Endodermal cell (in vitro differentiated cells): Measurements from ENCODE around the gene ZDHHC5. TPM values are rescaled to one million over a fixed set of nuclear protein-coding genes. Genes with fewer than 3 reads are reported as not detected.
A peak's percentile ranks its signal among the peaks of the same experiment; 100 is the strongest.

Experiments used
- DNase-seq: peaks from one replicate; pipeline ENCODE4 v3.0.0-alpha.2; 2017
- H3K27ac ChIP-seq: 2 replicates; pipeline ENCODE4 v1.5.1; 2013; ENCODE audit warnings: mild to moderate bottlenecking, low read depth, low read length, moderate library complexity
- H3K27me3 ChIP-seq: 2 replicates; pipeline ENCODE4 v1.6.1; 2013; ENCODE audit warnings: mild to moderate bottlenecking, low read length, moderate library complexity; ENCODE audit not compliant: insufficient read depth, control insufficient read depth, poor library complexity, severe bottlenecking
- H3K36me3 ChIP-seq: 2 replicates; pipeline ENCODE4 v1.7.0; 2013; ENCODE audit warnings: mild to moderate bottlenecking, low read length, moderate library complexity; ENCODE audit not compliant: control insufficient read depth, insufficient read depth
- H3K4me1 ChIP-seq: one replicate; pipeline ENCODE4 v1.7.0; 2013; ENCODE audit warnings: low read length; ENCODE audit not compliant: control insufficient read depth, insufficient read depth
- H3K4me3 ChIP-seq: 2 replicates; pipeline ENCODE4 v1.5.1; 2013; ENCODE audit warnings: mild to moderate bottlenecking, low read length, moderate library complexity
- H3K9ac ChIP-seq: 2 replicates; pipeline ENCODE4 v1.6.1; 2013; ENCODE audit warnings: mild to moderate bottlenecking, low read length, moderate library complexity; ENCODE audit not compliant: poor library complexity, severe bottlenecking; ENCODE audit errors: extremely low read depth
- H3K9me3 ChIP-seq: 2 replicates; pipeline ENCODE4 v1.6.1; 2013; ENCODE audit warnings: mild to moderate bottlenecking, low read length, moderate library complexity; ENCODE audit not compliant: control insufficient read depth
- H3K27ac Mint-ChIP-seq: 2 replicates; pipeline ENCODE4 v1.8.0; 2020; ENCODE audit warnings: mixed read lengths
- H3K27me3 Mint-ChIP-seq: 2 replicates; pipeline ENCODE4 v1.8.0; 2021; ENCODE audit warnings: mild to moderate bottlenecking, mixed read lengths; ENCODE audit not compliant: insufficient read depth
- H3K36me3 Mint-ChIP-seq: 2 replicates; pipeline ENCODE4 v1.8.0; 2020; ENCODE audit warnings: low read depth, mixed read lengths
- H3K4me1 Mint-ChIP-seq: 2 replicates; pipeline ENCODE4 v1.8.0; 2020; ENCODE audit warnings: mixed read lengths
- H3K4me3 Mint-ChIP-seq: 2 replicates; pipeline ENCODE4 v1.8.0; 2020; ENCODE audit warnings: mild to moderate bottlenecking, moderate library complexity, mixed read lengths
- H3K9me3 Mint-ChIP-seq: 2 replicates; pipeline ENCODE4 v1.8.0; 2020; ENCODE audit warnings: mild to moderate bottlenecking, mixed read lengths
- WGBS, 2 experiments: methylation state at CpG; one replicate each; pipeline versions ENCODE4 v1.1.5 to v1.1.7; 2013; ENCODE audit warnings: missing lambda C conversion rate in 2 of 2, mixed read lengths in 1 of 2; ENCODE audit not compliant: insufficient coverage in 1 of 2, insufficient read length in 1 of 2; 5-methylcytosine and 5-hydroxymethylcytosine counted together
- total RNA-seq, 2 donors: library from RNA; stranded (reverse); fragmentation: NEBNext Ultra II Directional in 1 of 2; extraction: Animal tissue kit (Norgen Biotek cat#: 25700) in 1 of 2; gene quantifications; 2 replicates in 1 of 2; 3 replicates in 1 of 2; pipeline ENCODE4 v1.2.1, GENCODE V29; 2021
- TF ChIP-seq, protein P1 (sequence below): fragments of 200-600 bp; sonication (generic); conservative IDR thresholded peaks from 2 replicates; pipeline ENCODE4 v1.5.0; 2021; ENCODE audit warnings: antibody characterized with exemption, mild to moderate bottlenecking

Gene ZDHHC5
- total RNA-seq, 2 donors from 2014 or later: 70.7 to 77.1 TPM

DNA sequence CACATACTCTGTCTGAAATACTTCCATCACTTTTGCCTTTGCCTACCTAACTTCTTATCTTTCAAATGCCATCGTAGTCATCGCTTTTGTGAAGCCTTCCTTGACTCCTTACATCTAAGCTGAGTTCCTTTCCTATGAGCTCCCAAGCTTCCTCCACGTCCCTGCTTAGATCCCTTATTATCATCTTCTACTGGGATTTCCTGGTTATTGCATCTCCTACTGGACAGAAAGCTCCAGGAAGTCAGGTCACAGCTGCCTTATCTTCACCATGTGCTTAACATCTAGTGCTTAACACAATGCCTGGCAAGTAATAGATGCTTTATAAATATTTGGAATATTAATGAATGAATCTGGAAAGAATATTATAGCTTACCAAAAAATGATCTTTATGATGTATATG lies 24.1 kb upstream of the ZDHHC5 start:
- no peak overlapping the region for H3K4me3 ChIP-seq
- H3K27ac Mint-ChIP-seq: peak overlapping the region; percentile 56
- H3K9me3 ChIP-seq: no peaks in the 10 kb centered on the region
- H3K9me3 Mint-ChIP-seq: no peaks in the 10 kb centered on the region
- 87 to 91% methylated on average over 3 of the region's 3 CpGs for WGBS, 2 experiments
- H3K4me1 Mint-ChIP-seq: peaks cover 66% of the 10 kb centered on the region
- H3K27me3 Mint-ChIP-seq: no peaks in the 10 kb centered on the region
- TF ChIP-seq, protein P1, sequence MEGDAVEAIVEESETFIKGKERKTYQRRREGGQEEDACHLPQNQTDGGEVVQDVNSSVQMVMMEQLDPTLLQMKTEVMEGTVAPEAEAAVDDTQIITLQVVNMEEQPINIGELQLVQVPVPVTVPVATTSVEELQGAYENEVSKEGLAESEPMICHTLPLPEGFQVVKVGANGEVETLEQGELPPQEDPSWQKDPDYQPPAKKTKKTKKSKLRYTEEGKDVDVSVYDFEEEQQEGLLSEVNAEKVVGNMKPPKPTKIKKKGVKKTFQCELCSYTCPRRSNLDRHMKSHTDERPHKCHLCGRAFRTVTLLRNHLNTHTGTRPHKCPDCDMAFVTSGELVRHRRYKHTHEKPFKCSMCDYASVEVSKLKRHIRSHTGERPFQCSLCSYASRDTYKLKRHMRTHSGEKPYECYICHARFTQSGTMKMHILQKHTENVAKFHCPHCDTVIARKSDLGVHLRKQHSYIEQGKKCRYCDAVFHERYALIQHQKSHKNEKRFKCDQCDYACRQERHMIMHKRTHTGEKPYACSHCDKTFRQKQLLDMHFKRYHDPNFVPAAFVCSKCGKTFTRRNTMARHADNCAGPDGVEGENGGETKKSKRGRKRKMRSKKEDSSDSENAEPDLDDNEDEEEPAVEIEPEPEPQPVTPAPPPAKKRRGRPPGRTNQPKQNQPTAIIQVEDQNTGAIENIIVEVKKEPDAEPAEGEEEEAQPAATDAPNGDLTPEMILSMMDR: peak; percentile 19
- H3K27me3 ChIP-seq: no peaks in the 10 kb centered on the region
- no peak overlapping the region for H3K27ac ChIP-seq
- H3K4me3 Mint-ChIP-seq: no peak overlapping the region
- H3K9ac ChIP-seq: no peak overlapping the region
- peaks cover 43% of the 10 kb centered on the region for H3K4me1 ChIP-seq
- H3K36me3 Mint-ChIP-seq: peaks cover 40% of the 10 kb centered on the region
- DNase-seq: no peak
- H3K36me3 ChIP-seq: peaks cover 46% of the 10 kb centered on the region

DNA sequence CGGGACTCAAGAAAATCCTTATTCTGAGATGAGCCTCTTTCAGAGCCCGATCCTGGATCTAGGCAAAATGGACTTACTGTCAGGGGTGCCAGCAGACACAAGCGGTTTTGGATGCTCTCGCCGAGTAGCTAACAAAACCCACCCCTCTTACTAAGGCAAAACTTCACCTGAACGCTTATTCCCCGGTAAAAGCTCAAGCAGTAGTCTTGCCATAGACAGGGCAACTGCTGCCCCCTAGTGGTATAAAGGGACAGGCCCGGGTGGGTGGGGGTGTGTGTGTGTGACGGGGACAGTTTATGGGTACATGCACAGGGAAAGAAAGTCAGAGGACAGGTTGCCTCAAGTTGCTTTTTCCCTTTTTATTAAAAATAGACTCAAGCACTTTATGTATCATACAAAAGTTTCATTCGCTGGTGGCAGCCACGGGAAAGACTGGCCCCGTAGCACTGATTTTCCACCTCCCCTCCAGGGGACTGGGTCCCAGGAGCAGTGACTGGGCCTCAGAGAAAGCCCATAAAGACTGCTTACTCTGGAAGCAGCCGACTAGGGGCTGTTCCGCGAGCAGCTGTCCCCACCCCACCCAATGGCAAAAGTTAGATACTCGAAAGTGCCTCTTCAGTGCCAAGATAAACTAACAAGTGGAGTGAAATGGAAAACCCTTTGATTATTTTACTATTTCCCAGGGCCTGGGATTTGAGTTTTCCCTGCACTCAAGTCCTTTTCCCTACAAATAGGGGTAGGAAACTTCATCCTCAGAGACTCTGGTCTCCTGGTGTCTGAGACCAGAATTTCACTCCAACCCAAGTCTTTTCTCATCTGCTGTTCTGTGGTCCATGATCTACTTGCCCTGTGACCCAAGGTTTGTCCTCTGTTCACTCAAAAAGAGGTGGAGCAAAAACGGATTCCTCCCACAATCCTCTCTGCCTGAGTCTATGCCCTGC lies 22.9 kb upstream of the ZDHHC5 start:
- WGBS, 2 experiments: 43 to 58% methylated on average over 6 to 17 of the region's 17 CpGs
- Histone ChIP-seq H3K9ac (no peak overlapping the region), H3K27me3 (no peaks in the 10 kb centered on the region), H3K4me1 (peaks cover 43% of the 10 kb centered on the region), H3K27ac (no peak overlapping the region), H3K4me3 (no peak overlapping the region), H3K9me3 (no peaks in the 10 kb centered on the region), H3K36me3 (peaks cover 46% of the 10 kb centered on the region)
- peaks cover 75% of the 10 kb centered on the region for H3K4me1 Mint-ChIP-seq
- peak; percentile 96 for DNase-seq
- no peaks in the 10 kb centered on the region for H3K9me3 Mint-ChIP-seq
- H3K27ac Mint-ChIP-seq: peak overlapping the region; percentile 72
- H3K4me3 Mint-ChIP-seq: no peak overlapping the region
- TF ChIP-seq, protein P1: peak; percentile 93
- H3K36me3 Mint-ChIP-seq: peaks cover 37% of the 10 kb centered on the region
- H3K27me3 Mint-ChIP-seq: no peaks in the 10 kb centered on the region

DNA sequence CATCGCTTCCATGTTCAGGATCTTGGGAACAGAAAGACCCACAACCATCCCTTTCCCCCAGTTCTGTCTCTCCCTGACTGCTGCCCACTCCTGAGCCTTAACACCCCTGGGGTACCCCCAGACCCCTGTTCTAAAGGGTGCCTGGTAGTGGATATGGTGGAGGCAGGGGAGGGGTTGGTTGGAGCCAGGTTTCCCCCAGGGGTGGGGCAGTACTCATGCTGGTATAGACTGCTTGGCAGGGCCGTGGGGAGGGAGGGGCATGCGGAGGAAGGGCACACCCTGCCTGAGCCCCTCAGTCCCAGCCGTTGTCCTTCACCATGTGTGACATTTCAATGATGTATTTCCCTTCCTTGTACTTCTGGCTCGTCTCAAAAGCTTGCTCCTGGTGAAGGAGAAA lies 22.2 kb upstream of the ZDHHC5 start:
- Mint-ChIP-seq H3K36me3 (peaks cover 31% of the 10 kb centered on the region), H3K4me3 (no peak overlapping the region), H3K27ac (no peak overlapping the region), H3K4me1 (peaks cover 77% of the 10 kb centered on the region), H3K9me3 (no peaks in the 10 kb centered on the region), H3K27me3 (no peaks in the 10 kb centered on the region)
- H3K27me3 ChIP-seq: no peaks in the 10 kb centered on the region
- WGBS, 2 experiments: 55 to 67% methylated on average over 2 to 5 of the region's 5 CpGs
- H3K36me3 ChIP-seq: peaks cover 43% of the 10 kb centered on the region
- no peak overlapping the region for H3K4me3 ChIP-seq
- TF ChIP-seq, protein P1: no peak
- H3K4me1 ChIP-seq: peaks cover 41% of the 10 kb centered on the region
- no peak overlapping the region for H3K9ac ChIP-seq
- no peaks in the 10 kb centered on the region for H3K9me3 ChIP-seq
- no peak overlapping the region for H3K27ac ChIP-seq
- DNase-seq: peak; percentile 55
